ENCODE results near the gene PPM1J. TPM values are rescaled to one million over a fixed set of nuclear protein-coding genes. Genes with fewer than 3 reads are reported as not detected.

Gene PPM1J
- total and polyA plus RNA-seq, 2 donors (not counting 1 experiment from before 2014, with no cell fraction given): 0.79 to 0.83 TPM

- H3K79me2 ChIP-seq (ENCODE audit: control insufficient read depth, insufficient read depth, low read length): no peaks in the 10 kb centered on the region
- H2AFZ ChIP-seq (ENCODE audit: low read length): peak overlapping the region; percentile 45
- H3K27me3 ChIP-seq (ENCODE audit: control insufficient read depth, insufficient read depth, low read length): peaks cover 6% of the 10 kb centered on the region
- no peaks in the 10 kb centered on the region for H3K9me3 ChIP-seq (ENCODE audit: control insufficient read depth, insufficient read depth, low read depth, low read length)
- no peak overlapping the region for H3K27ac ChIP-seq (ENCODE audit: insufficient read depth, low read length)
- TF ChIP-seq CTCF (conservative IDR thresholded peaks at IDR 0.05 in 1 of 2, IDR thresholded peaks at IDR 0.05 in 1 of 2; ENCODE audit: low read depth in 1 of 2, low read length in 2 of 2) (no peak), EZH2 (IDR thresholded peaks at IDR 0.05; ENCODE audit: low read length, missing control alignments) (no peak)
- H3K4me3 ChIP-seq (replicated peaks in 1 of 4; ENCODE audit: control extremely low read depth in 1 of 4, insufficient read depth in 1 of 4, low read depth in 3 of 4, low read length in 4 of 4): peak overlapping the region; percentile 1 to 67 (median 32)
- H3K9ac ChIP-seq (ENCODE audit: insufficient read depth, low read length): no peak overlapping the region
- H3K36me3 ChIP-seq (ENCODE audit: control insufficient read depth, insufficient read depth, low read length): no peaks in the 10 kb centered on the region
- no peaks in the 10 kb centered on the region for H4K20me1 ChIP-seq (ENCODE audit: control insufficient read depth, extremely low read depth, insufficient read depth, low read length)
- H3K4me1 ChIP-seq (ENCODE audit: control insufficient read depth, extremely low read depth, insufficient read depth, low read length): peaks cover 2% of the 10 kb centered on the region
- no peak for DNase-seq (ENCODE audit: low read depth in 2 of 2)
- peak overlapping the region; percentile 89 for H3K4me2 ChIP-seq (ENCODE audit: extremely low read depth, insufficient read depth, low read length)
Measured at GRCh38 chr1:112713466-112714312, 1.4 kb downstream of the PPM1J start.

- peaks cover 2% of the 10 kb centered on the region for H3K4me1 ChIP-seq (ENCODE audit: control insufficient read depth, extremely low read depth, insufficient read depth, low read length)
- H2AFZ ChIP-seq (ENCODE audit: low read length): no peak overlapping the region
Measured at GRCh38 chr1:112712701-112713128, 2.4 kb downstream of the PPM1J start.

GRCh38 chr1:112712191-112712590 lies 2.9 kb downstream of the PPM1J start:
- Histone ChIP-seq H3K4me3 (replicated peaks in 1 of 4; ENCODE audit: control extremely low read depth in 1 of 4, insufficient read depth in 1 of 4, low read depth in 3 of 4, low read length in 4 of 4) (no peak overlapping the region), H3K4me1 (ENCODE audit: control insufficient read depth, extremely low read depth, insufficient read depth, low read length) (peaks cover 5% of the 10 kb centered on the region), H3K36me3 (ENCODE audit: control insufficient read depth, insufficient read depth, low read length) (no peaks in the 10 kb centered on the region), H3K27me3 (ENCODE audit: control insufficient read depth, insufficient read depth, low read length) (peaks cover 6% of the 10 kb centered on the region), H3K9me3 (ENCODE audit: control insufficient read depth, insufficient read depth, low read depth, low read length) (no peaks in the 10 kb centered on the region), H2AFZ (ENCODE audit: low read length) (no peak overlapping the region), H3K9ac (ENCODE audit: insufficient read depth, low read length) (no peak overlapping the region), H3K79me2 (ENCODE audit: control insufficient read depth, insufficient read depth, low read length) (no peaks in the 10 kb centered on the region), H4K20me1 (ENCODE audit: control insufficient read depth, extremely low read depth, insufficient read depth, low read length) (no peaks in the 10 kb centered on the region), H3K4me2 (ENCODE audit: extremely low read depth, insufficient read depth, low read length) (no peak overlapping the region), H3K27ac (ENCODE audit: insufficient read depth, low read length) (no peak overlapping the region)
- no peak for DNase-seq (ENCODE audit: low read depth in 2 of 2)
- TF ChIP-seq CTCF (conservative IDR thresholded peaks at IDR 0.05 in 1 of 2, IDR thresholded peaks at IDR 0.05 in 1 of 2; ENCODE audit: low read depth in 1 of 2, low read length in 2 of 2): no peak
- TF ChIP-seq EZH2 (IDR thresholded peaks at IDR 0.05; ENCODE audit: low read length, missing control alignments): no peak

More at GRCh38 chr1:112712701-112713128, 2.4 kb downstream of the PPM1J start:
- Histone ChIP-seq H3K36me3 (ENCODE audit: control insufficient read depth, insufficient read depth, low read length) (no peaks in the 10 kb centered on the region), H3K9ac (ENCODE audit: insufficient read depth, low read length) (no peak overlapping the region), H3K4me2 (ENCODE audit: extremely low read depth, insufficient read depth, low read length) (no peak overlapping the region), H3K79me2 (ENCODE audit: control insufficient read depth, insufficient read depth, low read length) (no peaks in the 10 kb centered on the region), H3K27me3 (ENCODE audit: control insufficient read depth, insufficient read depth, low read length) (peaks cover 6% of the 10 kb centered on the region), H3K9me3 (ENCODE audit: control insufficient read depth, insufficient read depth, low read depth, low read length) (no peaks in the 10 kb centered on the region), H3K4me3 (replicated peaks in 1 of 4; ENCODE audit: control extremely low read depth in 1 of 4, insufficient read depth in 1 of 4, low read depth in 3 of 4, low read length in 4 of 4) (no peak overlapping the region), H4K20me1 (ENCODE audit: control insufficient read depth, extremely low read depth, insufficient read depth, low read length) (no peaks in the 10 kb centered on the region), H3K27ac (ENCODE audit: insufficient read depth, low read length) (no peak overlapping the region)
- TF ChIP-seq EZH2 (IDR thresholded peaks at IDR 0.05; ENCODE audit: low read length, missing control alignments): no peak
- no peak for DNase-seq (ENCODE audit: low read depth in 2 of 2)

Data from fibroblast of lung (primary cell).